Effector CD4-positive, alpha-beta T cell (primary cell): ENCODE measurements around the gene CPNE4.
"Not testable (repeated sequence)": the region's sequence is repeated elsewhere in the genome, so short reads cannot be mapped to it uniquely, and the experiment has no call there.

Experiments
- DNase-seq: peaks from one replicate; pipeline ENCODE4 v3.0.0-alpha.2; 2020

Gene CPNE4

GRCh38 chr3:131957511-131957910 lies 77.3 kb downstream of the CPNE4 start:
- DNase-seq, result no peak

GRCh38 chr3:131948806-131949205 lies 86.0 kb downstream of the CPNE4 start:
- DNase-seq, result no peak

GRCh38 chr3:131944676-131945075 lies 90.1 kb downstream of the CPNE4 start:
- no peak for DNase-seq

- no peak for DNase-seq
Observed at GRCh38 chr3:131933665-131934064, 101.1 kb downstream of the CPNE4 start.

- no peak for DNase-seq
Observed at GRCh38 chr3:131928593-131928992, 106.2 kb downstream of the CPNE4 start.

GRCh38 chr3:131925571-131925970 lies 109.2 kb downstream of the CPNE4 start:
- DNase-seq, result no peak

GRCh38 chr3:131922356-131922755 lies 112.5 kb downstream of the CPNE4 start:
- DNase-seq, result no peak

GRCh38 chr3:131917006-131917405 lies 117.8 kb downstream of the CPNE4 start:
- DNase-seq, result no peak

- DNase-seq, result no peak
Observed at GRCh38 chr3:131914090-131914691, 120.6 kb downstream of the CPNE4 start.

GRCh38 chr3:131912255-131912654 lies 122.6 kb downstream of the CPNE4 start:
- DNase-seq, result no peak

- DNase-seq, result no peak
Observed at GRCh38 chr3:131907796-131908195, 127.0 kb downstream of the CPNE4 start.

GRCh38 chr3:131903988-131904415 lies 130.8 kb downstream of the CPNE4 start:
- DNase-seq, result no peak

- no peak for DNase-seq
Observed at GRCh38 chr3:131901686-131902085, 133.1 kb downstream of the CPNE4 start.

- DNase-seq, result no peak
Observed at GRCh38 chr3:131900891-131901290, 133.9 kb downstream of the CPNE4 start.

- no peak for DNase-seq
Observed at GRCh38 chr3:131899021-131899420, 135.8 kb downstream of the CPNE4 start.

- DNase-seq, result no peak
Observed at GRCh38 chr3:131898346-131898745, 136.5 kb downstream of the CPNE4 start.

- no peak for DNase-seq
Observed at GRCh38 chr3:131896285-131896684, 138.5 kb downstream of the CPNE4 start.

- no peak for DNase-seq
Observed at GRCh38 chr3:131895766-131896165, 139.0 kb downstream of the CPNE4 start.

- no peak for DNase-seq
Observed at GRCh38 chr3:131892331-131892730, 142.5 kb downstream of the CPNE4 start.

GRCh38 chr3:131885871-131886270 lies 148.9 kb downstream of the CPNE4 start:
- DNase-seq, result not testable (repeated sequence)

- no peak for DNase-seq
Observed at GRCh38 chr3:131883711-131884407, 151.0 kb downstream of the CPNE4 start.

GRCh38 chr3:131883086-131883485 lies 151.7 kb downstream of the CPNE4 start:
- DNase-seq, result no peak

GRCh38 chr3:131881777-131882176 lies 153.0 kb downstream of the CPNE4 start:
- no peak for DNase-seq

GRCh38 chr3:131880948-131881347 lies 153.9 kb downstream of the CPNE4 start:
- no peak for DNase-seq

- no peak for DNase-seq
Observed at GRCh38 chr3:131868203-131868602, 166.6 kb downstream of the CPNE4 start.
